Kidney (tissue), 22 donors: ENCODE data around the gene SUCNR1. TPM values are rescaled to one million over a fixed set of nuclear protein-coding genes. Genes with fewer than 3 reads are reported as not detected.

ENCODE experiments used
- DNase-seq, 5 donors: peaks; one replicate each; pipeline ENCODE4 v3.0.0-alpha.2; 2013 to 2020
- FAIRE-seq: peaks from 2 replicates; lab custom pipeline; 2012; peaks lifted over from hg19 to GRCh38; lab: Jason Lieb, UNC
- H3K27ac ChIP-seq, 2 donors: one replicate each; pipeline ENCODE4 v1.7.0; 2013; ENCODE audit warnings: low read depth in 2 of 2, low read length in 2 of 2, inconsistent platforms in 1 of 2
- H3K27me3 ChIP-seq: one replicate; pipeline ENCODE4 v1.7.1; 2013; ENCODE audit warnings: low read length, inconsistent platforms; ENCODE audit not compliant: control insufficient read depth, insufficient read depth
- H3K36me3 ChIP-seq, 3 donors: one replicate each; pipeline versions ENCODE4 v1.7.0 to v1.7.1; 2013; ENCODE audit warnings: low read length in 3 of 3, control low read depth in 1 of 3, inconsistent platforms in 1 of 3; ENCODE audit not compliant: insufficient read depth in 3 of 3, control insufficient read depth in 2 of 3
- H3K4me1 ChIP-seq, 3 donors: one replicate each; pipeline versions ENCODE4 v1.7.0 to v1.7.1; 2013; ENCODE audit warnings: low read length in 3 of 3, inconsistent platforms in 1 of 3, low read depth in 1 of 3; ENCODE audit not compliant: control insufficient read depth in 2 of 3, insufficient read depth in 2 of 3
- H3K4me3 ChIP-seq, 3 donors: one replicate each; pipeline versions ENCODE4 v1.7.0 to v1.8.1; 2013; ENCODE audit warnings: low read length in 3 of 3, control low read depth in 1 of 3, inconsistent platforms in 1 of 3
- H3K9ac ChIP-seq, 3 donors: one replicate each; pipeline versions ENCODE4 v1.7.0 to v1.7.1; 2013; ENCODE audit warnings: low read length in 3 of 3, control low read depth in 1 of 3, inconsistent platforms in 1 of 3
- H3K9me3 ChIP-seq, 3 donors: one replicate each; pipeline versions ENCODE4 v1.7.0 to v1.7.1; 2013; ENCODE audit warnings: low read length in 3 of 3, control low read depth in 1 of 3, inconsistent platforms in 1 of 3; ENCODE audit not compliant: control insufficient read depth in 2 of 3, insufficient read depth in 1 of 3
- CTCF ChIP-seq: IDR thresholded peaks from 3 replicates; pipeline ENCODE4 v1.5.1; 2012; ENCODE audit warnings: mild to moderate bottlenecking, moderate library complexity, borderline replicate concordance; ENCODE audit not compliant: insufficient read depth; ENCODE audit errors: extremely low read depth
- intact Hi-C: fragments of 100-400 bp; cut with DNase I; formaldehyde crosslinking; loops from one replicate; pipeline ENCODE4 v1.11.1; 2022
- long read RNA-seq, 10 donors: library from polyadenylated mRNA in 1 of 10; unstranded in 1 of 10; transcript quantifications; one replicate each; pipeline ENCODE4 v2.0.0 and lab custom pipeline, GENCODE V29; 2021 to 2026
- polyA plus RNA-seq: library from polyadenylated mRNA; stranded (reverse); fragments of 350-450 nt; fragmentation: Illumina TruSeq; extraction: RNeasy Lipid Tissue Mini Kit (QIAGEN cat#74804); gene quantifications from one replicate; pipeline ENCODE4 v1.2.3, GENCODE V29; 2014; ENCODE audit warnings: low read depth, low replicate concordance; ENCODE audit not compliant: insufficient read depth
- total RNA-seq: library from RNA; stranded (reverse); fragmentation: NEBNext Ultra II Directional; extraction: Animal tissue kit (Norgen Biotek cat#: 25700); gene quantifications from one replicate; pipeline ENCODE4 v1.2.1, GENCODE V29; 2021
- donor health status: control.
- donor health status: control.
- donor health status: control.
- donor health status: control.
- donor health status: control.
- donor health status: DM: yes; HTN: yes; CAD: no.
- donor health status: Normal renal cell carcinoma (clear cell type).

SUCNR1 gene, protein sequence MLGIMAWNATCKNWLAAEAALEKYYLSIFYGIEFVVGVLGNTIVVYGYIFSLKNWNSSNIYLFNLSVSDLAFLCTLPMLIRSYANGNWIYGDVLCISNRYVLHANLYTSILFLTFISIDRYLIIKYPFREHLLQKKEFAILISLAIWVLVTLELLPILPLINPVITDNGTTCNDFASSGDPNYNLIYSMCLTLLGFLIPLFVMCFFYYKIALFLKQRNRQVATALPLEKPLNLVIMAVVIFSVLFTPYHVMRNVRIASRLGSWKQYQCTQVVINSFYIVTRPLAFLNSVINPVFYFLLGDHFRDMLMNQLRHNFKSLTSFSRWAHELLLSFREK
- total RNA-seq (7.3 TPM), polyA plus RNA-seq (16.3 TPM)
- long read RNA-seq, donor 1, full-length matches to known transcripts: 1 of 1 reads
- long read RNA-seq, donor 1, partial matches to known transcripts: 0 of 1 reads
- long read RNA-seq, donor 1, other reads (novel, unspliced or antisense): 0 of 1 reads
- long read RNA-seq, donor 2, full-length matches to known transcripts: 3 of 3 reads
- long read RNA-seq, donor 2, partial matches to known transcripts: 0 of 3 reads
- long read RNA-seq, donor 2, other reads (novel, unspliced or antisense): 0 of 3 reads
- long read RNA-seq, donor 3, full-length matches to known transcripts: 8 of 8 reads
- long read RNA-seq, donor 3, partial matches to known transcripts: 0 of 8 reads
- long read RNA-seq, donor 3, other reads (novel, unspliced or antisense): 0 of 8 reads
- long read RNA-seq, donor 4, full-length matches to known transcripts: 1 of 1 reads
- long read RNA-seq, donor 4, partial matches to known transcripts: 0 of 1 reads
- long read RNA-seq, donor 4, other reads (novel, unspliced or antisense): 0 of 1 reads
- long read RNA-seq, donor 5: 0 reads
- long read RNA-seq, donor 6, full-length matches to known transcripts: 1 of 1 reads
- long read RNA-seq, donor 6, partial matches to known transcripts: 0 of 1 reads
- long read RNA-seq, donor 6, other reads (novel, unspliced or antisense): 0 of 1 reads
- long read RNA-seq, donor 7, full-length matches to known transcripts: 4 of 4 reads
- long read RNA-seq, donor 7, partial matches to known transcripts: 0 of 4 reads
- long read RNA-seq, donor 7, other reads (novel, unspliced or antisense): 0 of 4 reads
- long read RNA-seq, donor 8, full-length matches to known transcripts: 1 of 1 reads
- long read RNA-seq, donor 8, partial matches to known transcripts: 0 of 1 reads
- long read RNA-seq, donor 8, other reads (novel, unspliced or antisense): 0 of 1 reads
- long read RNA-seq, donor 9, full-length matches to known transcripts: 2 of 2 reads
- long read RNA-seq, donor 9, partial matches to known transcripts: 0 of 2 reads
- long read RNA-seq, donor 9, other reads (novel, unspliced or antisense): 0 of 2 reads
- long read RNA-seq, donor 10, full-length matches to known transcripts: 1 of 1 reads
- long read RNA-seq, donor 10, partial matches to known transcripts: 0 of 1 reads
- long read RNA-seq, donor 10, other reads (novel, unspliced or antisense): 0 of 1 reads

DNA sequence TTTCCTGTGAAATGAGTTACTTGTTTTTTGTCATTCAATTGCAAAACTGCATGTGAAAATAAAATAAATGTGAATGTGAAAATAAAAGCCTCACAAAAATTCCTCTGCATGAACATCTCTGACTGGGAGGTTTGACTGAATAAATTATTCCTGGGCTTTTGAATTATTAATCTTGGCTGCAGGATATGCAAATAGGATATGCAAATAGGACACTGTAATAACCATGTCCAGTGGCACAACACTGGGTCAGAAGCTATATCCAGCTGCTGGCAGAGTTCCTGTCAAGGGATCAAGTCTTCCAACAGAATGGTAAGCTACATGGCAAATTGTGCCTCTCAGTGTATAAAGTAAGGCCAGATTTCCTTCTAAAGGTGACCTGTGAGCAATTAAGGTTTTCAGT, at the start of gene SUCNR1:
Gene SUCNR1 (plus strand): TSS at position 246 of the 400 bp plus-strand sequence. CDS start 6,250 bp downstream, outside the sequence.
- H3K27ac ChIP-seq: peak within 1 kb of the TSS in 1 of 2 donors; percentile 41

GRCh38 chr3:151827816-151828215, 45.6 kb upstream of the SUCNR1 start:
- Histone ChIP-seq H3K4me1 (no peaks in the 10 kb centered on the region), H3K27ac (no peak overlapping the region), H3K36me3 (no peaks in the 10 kb centered on the region), H3K27me3 (no peaks in the 10 kb centered on the region), H3K9me3 (no peaks in the 10 kb centered on the region), H3K4me3 (no peak overlapping the region), H3K9ac (no peak overlapping the region)
- no peak for TF ChIP-seq CTCF
- FAIRE-seq (no peak), DNase-seq (no peak)
- intact Hi-C loops: no loop called here

More for the DNA sequence above, at the start of gene SUCNR1:
- H3K4me3 ChIP-seq: peak within 1 kb of the TSS in 2 of 3 donors; percentile 48 to 52
- no peaks in the 10 kb centered on the region for H3K27me3 ChIP-seq
- no peaks in the 10 kb centered on the region for H3K36me3 ChIP-seq
- no peak for DNase-seq
- H3K4me1 ChIP-seq: no peaks in the 10 kb centered on the region
- TF ChIP-seq CTCF: no peak
- no peaks in the 10 kb centered on the region for H3K9me3 ChIP-seq
- FAIRE-seq: no peak
- intact Hi-C loops: no loop called here
- no peak within 1 kb of the TSS for H3K9ac ChIP-seq
